MG63 (cell line): ENCODE results near the gene PLXNA1. TPM values are rescaled to one million over a fixed set of nuclear protein-coding genes. Genes with fewer than 3 reads are reported as not detected.

Experiments used
- DNase-seq: peaks from one replicate; pipeline ENCODE4 v3.0.0-alpha.2; 2020
- H3K27me3 ChIP-seq: fragments of 250-450 bp; sonication (Bioruptor Pico); 2 replicates; pipeline ENCODE4 v1.5.1; 2020; ENCODE audit warnings: mild to moderate bottlenecking, moderate library complexity
- H3K36me3 ChIP-seq: fragments of 250-450 bp; sonication (Bioruptor Pico); 2 replicates; pipeline ENCODE4 v1.5.1; 2020; ENCODE audit warnings: mild to moderate bottlenecking, moderate library complexity
- H3K4me3 ChIP-seq: fragments of 250-450 bp; sonication (Bioruptor Pico); 2 replicates; pipeline ENCODE4 v1.5.1; 2020; ENCODE audit warnings: mild to moderate bottlenecking, moderate library complexity
- H3K9me3 ChIP-seq: fragments of 250-450 bp; sonication (Bioruptor Pico); 2 replicates; pipeline ENCODE4 v1.5.1; 2020; ENCODE audit warnings: mild to moderate bottlenecking, moderate library complexity
- total RNA-seq: library from RNA; depleted of rRNA; stranded (reverse); fragments of >200 nt; shearing (Covaris generic); gene quantifications from 2 replicates; pipeline ENCODE4 v1.2.3, GENCODE V29; 2014; ENCODE audit warnings: low replicate concordance

PLXNA1 gene
- total RNA-seq, 1 experiment from 2014 or later = 54.2 TPM

- Histone ChIP-seq H3K9me3 (no peaks in the 10 kb centered on the region), H3K27me3 (no peaks in the 10 kb centered on the region), H3K4me3 (no peak overlapping the region), H3K36me3 (peaks cover 3% of the 10 kb centered on the region; the same call in 1 of the 2 replicates)
- DNase-seq = peak; percentile 45
These were observed 22.3 kb upstream of the PLXNA1 start for GRCh38 chr3:126960604-126960995.

GRCh38 chr3:126961191-126961790 lies 21.6 kb upstream of the PLXNA1 start:
- H3K9me3 ChIP-seq = no peaks in the 10 kb centered on the region
- peaks cover 3% of the 10 kb centered on the region; the same call in 1 of the 2 replicates for H3K36me3 ChIP-seq
- H3K4me3 ChIP-seq = no peak overlapping the region
- peak; percentile 96 for DNase-seq
- no peaks in the 10 kb centered on the region for H3K27me3 ChIP-seq

GRCh38 chr3:126961791-126962461 lies 21.0 kb upstream of the PLXNA1 start:
- peak; percentile 32 for DNase-seq
- Histone ChIP-seq H3K27me3 (no peaks in the 10 kb centered on the region), H3K9me3 (no peaks in the 10 kb centered on the region), H3K4me3 (no peak overlapping the region), H3K36me3 (peaks cover 3% of the 10 kb centered on the region; the same call in 1 of the 2 replicates)

- H3K4me3 ChIP-seq = no peak overlapping the region
- H3K9me3 ChIP-seq = no peaks in the 10 kb centered on the region
- peaks cover 3% of the 10 kb centered on the region; the same call in 1 of the 2 replicates for H3K36me3 ChIP-seq
- DNase-seq = no peak
- H3K27me3 ChIP-seq = no peaks in the 10 kb centered on the region
These were observed 20.2 kb upstream of the PLXNA1 start for GRCh38 chr3:126962756-126963155.

- Histone ChIP-seq H3K9me3 (no peaks in the 10 kb centered on the region), H3K27me3 (no peaks in the 10 kb centered on the region), H3K36me3 (peaks cover 3% of the 10 kb centered on the region; the same call in 1 of the 2 replicates), H3K4me3 (no peak overlapping the region)
- DNase-seq = no peak
These were observed 19.4 kb upstream of the PLXNA1 start for GRCh38 chr3:126963261-126964190.

- no peaks in the 10 kb centered on the region for H3K27me3 ChIP-seq
- H3K36me3 ChIP-seq = peaks cover 3% of the 10 kb centered on the region; the same call in 1 of the 2 replicates
- DNase-seq = no peak
- no peak overlapping the region for H3K4me3 ChIP-seq
- H3K9me3 ChIP-seq = no peaks in the 10 kb centered on the region
These were observed 18.7 kb upstream of the PLXNA1 start for GRCh38 chr3:126964261-126964660.

GRCh38 chr3:126964950-126965349 lies 18.0 kb upstream of the PLXNA1 start:
- H3K9me3 ChIP-seq = no peaks in the 10 kb centered on the region
- peaks cover 3% of the 10 kb centered on the region; the same call in 1 of the 2 replicates for H3K36me3 ChIP-seq
- H3K4me3 ChIP-seq = no peak overlapping the region
- H3K27me3 ChIP-seq = no peaks in the 10 kb centered on the region
- DNase-seq = no peak

GRCh38 chr3:126965526-126966080 lies 17.3 kb upstream of the PLXNA1 start:
- no peak overlapping the region for H3K4me3 ChIP-seq
- no peaks in the 10 kb centered on the region for H3K9me3 ChIP-seq
- DNase-seq = no peak
- no peaks in the 10 kb centered on the region for H3K27me3 ChIP-seq
- H3K36me3 ChIP-seq = peaks cover 3% of the 10 kb centered on the region; the same call in 1 of the 2 replicates

- no peak for DNase-seq
- no peaks in the 10 kb centered on the region for H3K36me3 ChIP-seq
- H3K27me3 ChIP-seq = no peaks in the 10 kb centered on the region
- no peaks in the 10 kb centered on the region for H3K9me3 ChIP-seq
- H3K4me3 ChIP-seq = no peak overlapping the region
These were observed 15.5 kb upstream of the PLXNA1 start for GRCh38 chr3:126967386-126967785.

GRCh38 chr3:126968391-126969390 lies 14.2 kb upstream of the PLXNA1 start:
- no peak for DNase-seq
- Histone ChIP-seq H3K9me3 (no peaks in the 10 kb centered on the region), H3K4me3 (no peak overlapping the region), H3K36me3 (no peaks in the 10 kb centered on the region), H3K27me3 (no peaks in the 10 kb centered on the region)

- Histone ChIP-seq H3K4me3 (no peak overlapping the region), H3K27me3 (no peaks in the 10 kb centered on the region), H3K9me3 (peaks cover 7% of the 10 kb centered on the region), H3K36me3 (no peaks in the 10 kb centered on the region)
- DNase-seq = no peak
These were observed 13.3 kb upstream of the PLXNA1 start for GRCh38 chr3:126969586-126969985.

GRCh38 chr3:126970101-126970500 lies 12.8 kb upstream of the PLXNA1 start:
- no peaks in the 10 kb centered on the region for H3K36me3 ChIP-seq
- DNase-seq = no peak
- H3K4me3 ChIP-seq = no peak overlapping the region
- no peaks in the 10 kb centered on the region for H3K27me3 ChIP-seq
- H3K9me3 ChIP-seq = peaks cover 12% of the 10 kb centered on the region

GRCh38 chr3:126970921-126971320 lies 12.0 kb upstream of the PLXNA1 start:
- DNase-seq = no peak
- H3K9me3 ChIP-seq = peaks cover 19% of the 10 kb centered on the region
- no peak overlapping the region for H3K4me3 ChIP-seq
- H3K36me3 ChIP-seq = no peaks in the 10 kb centered on the region
- no peaks in the 10 kb centered on the region for H3K27me3 ChIP-seq

GRCh38 chr3:126971891-126972351 lies 11.0 kb upstream of the PLXNA1 start:
- DNase-seq = peak; percentile 61
- H3K36me3 ChIP-seq = no peaks in the 10 kb centered on the region
- no peak overlapping the region for H3K4me3 ChIP-seq

GRCh38 chr3:126972866-126973265 lies 10.0 kb upstream of the PLXNA1 start:
- Histone ChIP-seq H3K4me3 (no peak overlapping the region), H3K27me3 (no peaks in the 10 kb centered on the region), H3K9me3 (peaks cover 19% of the 10 kb centered on the region), H3K36me3 (no peaks in the 10 kb centered on the region)
- no peak for DNase-seq

More at GRCh38 chr3:126971891-126972351, 11.0 kb upstream of the PLXNA1 start:
- no peaks in the 10 kb centered on the region for H3K27me3 ChIP-seq
- H3K9me3 ChIP-seq = peaks cover 19% of the 10 kb centered on the region
